ENCODE results near the gene BRD7. TPM values are rescaled to one million over a fixed set of nuclear protein-coding genes. Genes with fewer than 3 reads are reported as not detected.

BRD7 gene
- total and polyA plus RNA-seq, 2 donors (not counting 3 experiments of a cell fraction or from before 2014, with no cell fraction given): 17.1 to 69.1 TPM

DNA sequence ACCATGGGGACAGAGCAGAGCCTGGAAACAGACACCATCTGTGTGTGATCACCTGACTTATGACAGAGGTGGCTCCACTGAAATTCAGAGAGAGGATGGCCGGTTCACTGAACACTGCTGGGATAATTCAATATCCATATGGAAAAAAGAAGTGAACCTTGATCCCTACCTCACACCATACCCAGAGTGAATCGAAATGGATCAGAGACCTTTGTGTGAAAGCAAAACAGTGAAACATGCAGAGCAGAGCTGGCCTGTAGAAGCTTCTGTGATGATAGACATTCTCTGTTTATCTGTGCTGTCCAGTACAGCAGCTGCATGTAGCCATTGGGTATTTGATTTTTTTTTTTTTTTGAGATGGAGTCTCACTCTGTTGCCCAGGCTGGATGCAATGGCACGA lies 82.1 kb downstream of the BRD7 start:
- Histone ChIP-seq H3K79me2 (ENCODE audit: control insufficient read depth, insufficient read depth, low read length) (no peaks in the 10 kb centered on the region), H3K27me3 (ENCODE audit: control insufficient read depth in 2 of 2, insufficient read depth in 2 of 2, low read length in 2 of 2) (no peaks in the 10 kb centered on the region), H3K4me3 (replicated peaks in 1 of 3; ENCODE audit: insufficient read depth in 1 of 3, low read depth in 1 of 3, low read length in 3 of 3) (no peak overlapping the region), H3K4me2 (ENCODE audit: insufficient read depth, low read length) (no peak overlapping the region), H3K27ac (ENCODE audit: insufficient read depth, low read depth, low read length) (no peak overlapping the region), H3K9me1 (replicated peaks; ENCODE audit: control insufficient read depth, extremely low read depth, insufficient read depth, low read length) (no peaks in the 10 kb centered on the region), H3K36me3 (ENCODE audit: control insufficient read depth in 2 of 2, extremely low read depth in 1 of 2, insufficient read depth in 2 of 2, low read length in 2 of 2) (no peaks in the 10 kb centered on the region), H3K4me1 (ENCODE audit: control insufficient read depth, extremely low read depth, insufficient read depth, low read length) (no peaks in the 10 kb centered on the region), H3K9me3 (replicated peaks; ENCODE audit: control insufficient read depth, insufficient read depth, low read length) (no peaks in the 10 kb centered on the region), H3K9ac (replicated peaks; ENCODE audit: extremely low read depth, insufficient read depth, low read length) (no peak overlapping the region), H2AFZ (ENCODE audit: low read depth, low read length) (no peak overlapping the region), H4K20me1 (replicated peaks; ENCODE audit: control insufficient read depth, extremely low read depth, insufficient read depth, low read length) (no peaks in the 10 kb centered on the region)
- ChIA-PET POLR2A (interaction anchor here (0.6 kb wide), 1 partner anchor 27 kb away, joined by 3 read pairs; no protein-coding TSS in a partner anchor), CTCF (interaction anchor here (1.1 to 2.1 kb wide), 2 partner anchors 68 to 262 kb away, joined by 3 to 7 read pairs; partner anchors contain the start of gene CNEP1R1)
- DNase-seq (ENCODE audit: low read depth, low spot score) (no peak), FAIRE-seq (no peak)
- TF ChIP-seq POLR2AphosphoS5 (IDR thresholded peaks at IDR 0.05; ENCODE audit: insufficient read depth, low read depth, low read length) (no peak), GATA2 (IDR thresholded peaks at IDR 0.05; ENCODE audit: insufficient read depth, insufficient read length, low read depth, low read length) (no peak), JUN (IDR thresholded peaks at IDR 0.05; ENCODE audit: borderline replicate concordance, insufficient read depth, insufficient read length, low read depth) (no peak), EZH2 (IDR thresholded peaks at IDR 0.05; ENCODE audit: borderline replicate concordance, low read depth, low read length, severe bottlenecking) (no peak), FOS (IDR thresholded peaks at IDR 0.05; ENCODE audit: borderline replicate concordance, insufficient read depth, low read length) (no peak), MYC (IDR thresholded peaks at IDR 0.05; ENCODE audit: low read depth, low read length) (no peak)
- TF ChIP-seq, protein P1, sequence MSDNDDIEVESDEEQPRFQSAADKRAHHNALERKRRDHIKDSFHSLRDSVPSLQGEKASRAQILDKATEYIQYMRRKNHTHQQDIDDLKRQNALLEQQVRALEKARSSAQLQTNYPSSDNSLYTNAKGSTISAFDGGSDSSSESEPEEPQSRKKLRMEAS (IDR thresholded peaks at IDR 0.05; ENCODE audit: insufficient read depth, insufficient read length): no peak
- no TSS peak for BruUV-seq (replicated peaks)
- intact Hi-C loops (cut with micrococcal nuclease) (no loop called here), dilution Hi-C loops (cut with MboI; ENCODE audit: extremely low pct_ligation_motif_present, low sequenced_read_pairs) (no loop called here)
